Stimulated activated CD4-positive, alpha-beta T cell treated with anti-CD3 and anti-CD28 coated beads, Interleukin-12 subunit alpha, Interleukin-12 subunit beta, amount 100 ng/mL, for 24 hours (primary cell): ENCODE data around the gene ALOX15.
"Not testable (repeated sequence)": the region's sequence is repeated elsewhere in the genome, so short reads cannot be mapped to it uniquely, and the experiment has no call there.

Experiments
- DNase-seq, 2 experiments: peaks; one replicate each; pipeline ENCODE4 v3.0.0-alpha.2; 2020; ENCODE audit warnings: low read depth in 2 of 2

ALOX15 gene

DNA sequence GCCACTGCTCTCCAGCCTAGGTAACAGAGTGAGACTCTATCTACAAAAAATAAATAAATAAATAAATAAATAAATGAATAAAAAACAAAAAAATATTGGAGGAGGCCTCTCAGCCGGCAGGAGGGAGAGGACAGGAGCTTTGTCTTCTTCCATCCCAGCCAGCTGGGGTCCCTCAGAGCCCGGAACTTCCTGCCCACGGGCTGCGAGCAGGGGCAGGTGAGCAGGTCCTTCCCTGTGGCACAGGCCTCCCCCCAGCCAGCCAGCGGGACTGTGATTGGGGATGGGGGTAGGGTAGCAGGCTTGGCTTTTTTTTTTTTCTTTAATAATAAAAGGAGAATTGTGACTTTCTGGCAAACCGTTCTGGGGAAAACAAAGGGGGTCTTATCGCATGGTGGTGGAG, 47.1 kb downstream of the ALOX15 start:
- no peak for DNase-seq

- no peak for DNase-seq
These were observed 48.5 kb downstream of the ALOX15 start for GRCh38 chr17:4593021-4593421.

DNA sequence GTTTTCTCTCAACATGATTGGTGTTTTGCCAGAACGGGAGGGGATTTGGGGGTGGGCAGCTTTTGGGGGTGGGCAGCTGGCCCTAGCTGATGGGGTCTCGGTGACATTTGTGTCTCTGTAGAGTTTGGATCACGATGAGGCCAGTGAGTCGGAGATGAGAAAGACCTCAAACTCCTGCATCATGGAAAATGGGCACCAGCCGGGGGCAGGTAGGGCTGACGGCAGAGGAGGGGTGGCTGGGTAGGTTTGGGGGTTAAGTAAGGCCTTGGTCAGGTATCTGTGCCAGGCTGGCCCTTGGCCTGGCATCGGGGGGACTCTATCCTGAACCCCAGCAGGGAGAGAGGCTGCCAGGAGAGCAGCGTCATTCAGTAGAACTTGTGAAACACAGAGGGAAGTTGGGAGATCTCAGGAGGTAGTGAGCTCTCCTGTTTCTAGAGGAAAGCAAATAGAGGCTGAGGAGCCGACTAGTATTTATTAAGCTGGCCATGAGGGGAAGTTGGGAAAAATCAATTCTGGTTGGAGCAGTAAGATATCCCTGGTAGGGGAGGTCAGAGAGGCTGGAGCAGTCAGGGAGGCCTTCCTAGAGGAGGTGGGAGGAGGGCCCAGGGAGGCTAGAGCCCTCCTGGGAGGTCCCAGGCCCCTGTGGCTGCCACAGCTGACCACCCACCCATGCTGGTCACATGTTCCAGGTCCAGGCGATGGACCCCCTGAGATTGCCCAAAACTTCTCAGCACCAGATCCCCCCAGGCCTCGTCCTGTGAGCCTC, 49.1 kb downstream of the ALOX15 start:
- DNase-seq = no peak

GRCh38 chr17:4591529-4591928, 49.9 kb downstream of the ALOX15 start:
- DNase-seq = no peak

DNA sequence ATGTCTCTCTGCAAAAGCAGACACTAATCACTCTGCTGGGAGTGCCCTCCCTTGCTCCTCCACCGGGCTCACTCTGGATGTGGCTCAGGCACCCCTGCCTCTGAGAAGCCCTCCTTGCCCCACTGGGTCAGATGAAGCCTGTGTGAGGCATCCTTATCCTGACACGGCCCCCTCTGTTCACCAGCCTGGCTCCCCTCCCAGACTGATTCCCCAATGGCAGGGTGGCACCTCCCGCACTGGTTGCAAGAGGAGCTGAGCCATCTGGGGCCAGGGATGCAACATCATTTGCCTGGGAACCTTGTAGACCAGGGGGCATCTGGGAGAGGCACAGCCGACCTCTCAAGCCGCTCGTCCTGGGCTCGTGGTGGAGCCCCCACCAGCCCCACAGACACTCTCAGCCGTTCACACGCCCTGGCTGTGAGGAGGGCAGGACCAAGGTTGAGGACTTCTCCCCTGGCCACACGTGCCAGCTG, 50.5 kb downstream of the ALOX15 start:
- DNase-seq = no peak

GRCh38 chr17:4590042-4590441, 51.4 kb downstream of the ALOX15 start:
- not testable (repeated sequence) for DNase-seq

DNA sequence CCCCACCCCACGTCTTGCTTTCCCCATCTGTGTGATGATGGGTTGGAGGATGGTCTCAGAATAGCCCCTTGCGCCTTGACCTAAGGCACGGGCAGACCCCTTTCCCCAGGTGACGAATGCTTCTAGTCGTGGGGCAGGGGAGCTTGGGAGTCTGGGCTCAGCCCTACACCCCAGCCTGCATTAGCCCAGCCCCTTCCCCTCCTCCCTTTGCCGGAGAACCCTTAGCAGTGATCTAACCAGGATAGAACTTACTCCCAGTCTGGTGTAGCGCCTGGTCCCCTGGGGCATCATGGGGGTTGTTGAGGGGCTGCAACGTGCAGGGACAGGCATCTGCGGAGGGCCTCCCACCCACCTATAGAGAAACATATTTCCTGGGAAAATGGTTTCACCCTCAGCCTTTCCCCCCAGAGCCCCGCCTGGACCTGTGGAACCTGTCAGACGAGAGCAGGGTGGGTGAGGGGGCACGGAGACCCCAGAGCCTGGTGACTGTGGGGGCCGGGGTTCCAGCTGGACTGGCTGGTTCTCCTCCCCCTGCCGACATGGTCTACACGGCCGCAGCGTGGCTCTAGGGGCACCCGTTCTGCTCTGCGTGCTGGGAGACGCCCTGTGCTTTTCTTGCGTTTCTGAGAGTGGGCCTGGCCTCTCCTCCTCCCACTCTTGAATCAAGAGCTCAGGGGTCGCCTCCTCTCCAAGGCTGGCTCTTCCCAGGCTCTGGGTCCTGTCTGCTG, 52.4 kb downstream of the ALOX15 start:
- no peak for DNase-seq

DNA sequence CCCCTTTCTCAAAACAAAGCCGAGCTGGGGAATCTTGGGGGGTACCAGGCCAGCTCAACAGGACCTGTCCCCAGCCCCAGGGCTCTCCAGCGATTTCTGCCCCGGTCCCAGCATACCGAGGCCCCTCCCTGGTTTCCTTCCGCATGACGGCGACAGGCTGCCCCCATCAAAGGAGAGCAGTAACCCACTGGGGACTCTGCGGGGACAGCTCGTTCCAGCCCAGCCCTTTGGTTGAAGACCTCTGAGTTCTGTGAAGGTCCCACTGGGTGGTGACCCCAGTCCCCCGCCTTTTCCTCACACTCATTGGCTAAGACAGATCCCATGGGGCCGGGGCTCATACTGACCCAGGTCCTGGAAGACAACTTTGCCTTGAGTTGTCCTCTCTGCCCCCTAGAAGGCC, 53.1 kb downstream of the ALOX15 start:
- DNase-seq = no peak

DNA sequence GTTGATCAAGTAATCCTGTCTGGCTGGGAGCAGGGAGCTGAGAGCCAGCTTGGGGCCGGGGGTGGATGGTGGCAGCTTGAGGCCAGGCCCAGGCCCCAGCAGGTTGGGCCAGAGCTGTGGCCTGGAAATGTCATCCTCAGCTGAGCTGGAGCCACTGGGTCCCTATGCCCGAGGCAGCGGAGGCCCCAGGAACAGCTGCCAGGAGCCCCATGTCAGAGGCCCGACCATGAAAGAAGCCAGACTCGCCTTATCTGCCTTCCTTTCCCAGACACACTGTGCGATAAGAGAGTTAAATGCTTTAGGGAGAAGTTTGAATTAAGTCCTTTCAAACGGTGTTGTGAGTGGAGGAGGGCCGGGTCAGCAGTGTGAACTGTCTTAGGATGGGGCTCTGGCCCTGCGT, 53.7 kb downstream of the ALOX15 start:
- no peak for DNase-seq

- no peak for DNase-seq
These were observed 54.3 kb downstream of the ALOX15 start for GRCh38 chr17:4587195-4587594.

- DNase-seq = no peak
These were observed 55.4 kb downstream of the ALOX15 start for GRCh38 chr17:4586043-4586442.

DNA sequence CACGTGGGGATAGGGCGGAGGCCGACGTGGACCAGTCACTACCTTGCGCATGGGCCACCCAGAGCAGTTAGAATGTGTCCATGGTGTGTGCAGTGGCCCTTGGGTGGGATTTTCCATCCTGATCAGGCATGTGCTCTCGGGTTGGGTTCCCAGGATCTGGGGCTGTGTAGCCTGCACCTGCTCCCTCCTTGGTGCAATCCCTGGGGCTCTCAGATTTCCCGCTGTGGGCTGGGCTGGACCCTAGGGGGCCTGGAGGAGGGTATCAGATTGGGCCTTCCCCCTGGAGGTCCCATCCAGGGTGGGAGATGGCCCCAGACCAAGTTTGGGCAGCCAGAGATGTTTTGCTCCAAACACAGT, 55.9 kb downstream of the ALOX15 start:
- no peak for DNase-seq

DNA sequence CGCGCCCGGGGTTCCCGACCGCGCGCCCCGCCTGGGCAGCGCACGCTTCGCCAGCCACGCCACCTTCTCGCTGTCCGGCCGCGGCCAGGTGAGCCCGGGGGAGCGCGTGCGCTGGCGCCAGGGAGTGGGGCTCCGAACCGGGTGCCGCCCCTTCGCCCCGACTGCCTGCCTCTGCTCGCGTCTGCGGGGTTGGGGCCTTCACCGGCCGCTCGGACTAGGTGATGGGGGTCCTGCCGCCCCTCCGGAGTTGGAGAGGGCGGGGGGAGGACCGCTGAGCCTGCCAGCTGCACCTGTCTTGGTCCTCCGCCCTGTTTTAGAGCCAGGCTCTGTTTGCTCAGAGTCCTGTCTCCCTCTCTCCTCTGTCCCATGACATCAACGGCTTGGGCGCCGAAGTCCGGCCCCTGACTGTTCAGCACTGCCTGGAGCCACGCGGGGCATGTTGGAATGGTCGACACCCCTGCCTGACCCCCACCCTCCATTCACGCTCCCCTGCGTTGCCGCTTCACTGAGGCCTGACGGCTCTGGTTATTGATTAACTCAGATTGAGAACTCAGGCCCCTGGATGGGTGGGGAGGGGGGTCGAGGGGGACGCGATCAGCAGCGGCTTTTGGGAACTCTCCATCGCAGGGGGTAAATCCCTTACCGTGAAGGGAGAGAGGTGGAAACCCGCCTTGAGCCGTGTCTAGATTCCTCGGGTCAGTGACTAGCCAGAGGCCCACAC, 56.4 kb downstream of the ALOX15 start:
- no peak for DNase-seq

GRCh38 chr17:4584101-4584916, 57.2 kb downstream of the ALOX15 start, which contains the start of gene SMTNL2:
Gene SMTNL2 (plus strand): TSS chr17:4584529. CDS start chr17:4584606, 77 bp downstream.
- DNase-seq = no peak

GRCh38 chr17:4583782-4584100, 57.7 kb downstream of the ALOX15 start:
- no peak for DNase-seq

- DNase-seq = no peak
These were observed 58.3 kb downstream of the ALOX15 start for GRCh38 chr17:4583206-4583605.

DNA sequence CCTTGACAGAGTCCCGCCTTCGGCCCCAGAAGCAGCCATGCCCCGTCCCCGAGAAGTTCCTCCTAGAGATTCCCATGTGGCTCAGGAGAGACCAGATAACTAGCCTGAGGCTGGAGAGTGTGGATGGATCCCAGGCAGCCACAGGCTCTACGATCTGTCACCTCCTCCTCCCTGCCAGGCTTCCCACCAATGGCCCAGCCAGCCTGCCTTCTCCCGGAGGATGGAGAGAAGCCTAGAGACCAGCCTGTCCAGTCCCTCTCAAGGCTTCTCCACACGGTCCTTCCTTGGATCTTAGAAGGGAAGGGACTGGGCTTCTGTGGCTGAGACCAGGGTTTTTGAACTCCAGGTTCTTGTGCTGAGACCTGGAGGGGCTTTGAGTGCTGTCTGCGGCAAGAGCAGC, 58.8 kb downstream of the ALOX15 start:
- no peak for DNase-seq

GRCh38 chr17:4582101-4582501, 59.4 kb downstream of the ALOX15 start:
- DNase-seq = no peak
